BLaER1 treated with 17β-estradiol and CSF1 and Interleukin-3, amounts not matched to agents 10 nM and 100 nM (cell line): ENCODE measurements around the gene DLX2.
A peak's percentile ranks its signal among the peaks of the same experiment; 100 is the strongest.

Experiments
- H3K27ac ChIP-seq, 11 experiments: shearing (Covaris generic); formaldehyde crosslinking; 2 replicates each; pipeline ENCODE4 v1.8.1; 2022
- H3K27me3 ChIP-seq, 11 experiments: shearing (Covaris generic); formaldehyde crosslinking; 2 replicates each; pipeline ENCODE4 v1.8.1; 2022
- H3K36me3 ChIP-seq, 11 experiments: shearing (Covaris generic); formaldehyde crosslinking; 2 replicates each; pipeline ENCODE4 v1.8.1; 2022
- H3K4me1 ChIP-seq, 10 experiments: shearing (Covaris generic); formaldehyde crosslinking; 2 replicates each; pipeline ENCODE4 v1.8.1; 2022
- H3K4me2 ChIP-seq, 11 experiments: shearing (Covaris generic); formaldehyde crosslinking; 2 replicates each; pipeline ENCODE4 v1.8.1; 2022
- H3K4me3 ChIP-seq, 10 experiments: shearing (Covaris generic); formaldehyde crosslinking; 2 replicates each; pipeline ENCODE4 v1.8.1; 2022
- H3K9ac ChIP-seq, 11 experiments: shearing (Covaris generic); formaldehyde crosslinking; 2 replicates each; pipeline ENCODE4 v1.8.1; 2022
- H3K9me3 ChIP-seq, 11 experiments: shearing (Covaris generic); formaldehyde crosslinking; replicated peaks in 1 of 11; 2 replicates each; pipeline ENCODE4 v1.8.1; 2022
- H4K20me1 ChIP-seq, 11 experiments: shearing (Covaris generic); formaldehyde crosslinking; 2 replicates each; pipeline ENCODE4 v1.8.1; 2022
- Cebpa-rat ChIP-seq, 11 experiments: shearing (Covaris generic); IDR thresholded peaks; 2 replicates each; pipeline ENCODE4 v1.8.1; 2022

Gene DLX2

DNA sequence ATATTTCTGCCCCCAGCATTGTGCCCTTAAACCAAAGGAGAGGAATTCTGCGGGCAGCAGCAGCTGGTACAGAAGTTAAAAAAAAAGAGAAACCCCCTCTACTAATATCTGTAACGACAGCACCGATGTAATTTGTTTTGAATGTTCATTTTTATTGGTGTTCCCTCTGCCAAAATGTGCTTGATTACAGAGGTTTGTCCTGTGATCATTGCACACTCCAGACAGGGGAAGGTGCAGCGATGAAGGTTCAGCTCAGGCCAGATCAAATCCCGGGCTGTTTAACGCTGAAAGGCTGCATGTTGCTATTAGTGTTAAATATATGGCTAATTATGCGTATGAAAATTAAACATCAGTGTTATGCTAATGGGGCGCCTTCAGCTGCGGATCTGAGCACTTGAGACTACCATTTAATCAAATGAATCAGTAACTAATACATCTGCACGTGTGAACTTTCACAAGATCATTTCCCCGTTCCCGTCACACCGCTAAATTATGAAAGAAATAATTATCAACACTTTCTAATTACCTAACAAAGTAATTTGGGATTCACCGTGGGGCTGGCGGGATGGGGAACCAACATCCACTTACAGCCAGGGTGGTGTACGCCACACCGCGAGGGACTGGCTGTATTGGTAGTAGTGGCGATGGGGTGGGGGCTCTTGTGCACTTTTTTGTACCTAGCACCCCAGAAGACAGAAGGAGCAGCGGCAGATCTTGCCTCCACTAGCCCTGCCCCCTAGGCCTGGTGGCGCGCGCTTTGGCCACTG lies 18.9 kb downstream of the DLX2 start:
- H3K27me3 ChIP-seq = peaks cover 100% of the 10 kb centered on the region in 11 experiments
- no peaks in the 10 kb centered on the region for H3K36me3 ChIP-seq
- H3K4me3 ChIP-seq = peak overlapping the region in 8 of 10 experiments; percentile 55 to 73 (median 57); a peak in 15 of 20 replicates
- H3K9me3 ChIP-seq = peaks cover 9 to 52% (median 24%) of the 10 kb centered on the region in 11 experiments; a peak in 21 of 22 replicates
- no peak overlapping the region for H3K27ac ChIP-seq
- TF ChIP-seq Cebpa-rat (IDR thresholded peaks at IDR 0.05) = no peak
- H3K9ac ChIP-seq = no peak overlapping the region
- H3K4me1 ChIP-seq = peaks cover 12 to 45% (median 22%) of the 10 kb centered on the region in 10 experiments
- H4K20me1 ChIP-seq = peaks cover 0 to 99% (median 94%) of the 10 kb centered on the region in 11 experiments; a peak in 19 of 22 replicates
- H3K4me2 ChIP-seq = peak overlapping the region; percentile 83 to 100 (median 92)

- no peak overlapping the region for H3K9ac ChIP-seq
- no peak overlapping the region for H3K27ac ChIP-seq
- peak overlapping the region in 2 of 10 experiments; percentile 23 to 29; a peak in 2 of 20 replicates for H3K4me3 ChIP-seq
- peaks cover 100% of the 10 kb centered on the region in 11 experiments for H3K27me3 ChIP-seq
- H3K4me2 ChIP-seq = peak overlapping the region in 2 of 11 experiments; percentile 47 to 79; a peak in 4 of 22 replicates
- H3K4me1 ChIP-seq = peaks cover 12 to 45% (median 22%) of the 10 kb centered on the region in 10 experiments
- peaks cover 0 to 96% (median 92%) of the 10 kb centered on the region in 11 experiments; a peak in 19 of 22 replicates for H4K20me1 ChIP-seq
- peaks cover 7 to 47% (median 22%) of the 10 kb centered on the region in 11 experiments; a peak in 21 of 22 replicates for H3K9me3 ChIP-seq
- H3K36me3 ChIP-seq = no peaks in the 10 kb centered on the region
- no peak for TF ChIP-seq Cebpa-rat (IDR thresholded peaks at IDR 0.05)
Measured at GRCh38 chr2:172082944-172083627, 19.6 kb downstream of the DLX2 start.

DNA sequence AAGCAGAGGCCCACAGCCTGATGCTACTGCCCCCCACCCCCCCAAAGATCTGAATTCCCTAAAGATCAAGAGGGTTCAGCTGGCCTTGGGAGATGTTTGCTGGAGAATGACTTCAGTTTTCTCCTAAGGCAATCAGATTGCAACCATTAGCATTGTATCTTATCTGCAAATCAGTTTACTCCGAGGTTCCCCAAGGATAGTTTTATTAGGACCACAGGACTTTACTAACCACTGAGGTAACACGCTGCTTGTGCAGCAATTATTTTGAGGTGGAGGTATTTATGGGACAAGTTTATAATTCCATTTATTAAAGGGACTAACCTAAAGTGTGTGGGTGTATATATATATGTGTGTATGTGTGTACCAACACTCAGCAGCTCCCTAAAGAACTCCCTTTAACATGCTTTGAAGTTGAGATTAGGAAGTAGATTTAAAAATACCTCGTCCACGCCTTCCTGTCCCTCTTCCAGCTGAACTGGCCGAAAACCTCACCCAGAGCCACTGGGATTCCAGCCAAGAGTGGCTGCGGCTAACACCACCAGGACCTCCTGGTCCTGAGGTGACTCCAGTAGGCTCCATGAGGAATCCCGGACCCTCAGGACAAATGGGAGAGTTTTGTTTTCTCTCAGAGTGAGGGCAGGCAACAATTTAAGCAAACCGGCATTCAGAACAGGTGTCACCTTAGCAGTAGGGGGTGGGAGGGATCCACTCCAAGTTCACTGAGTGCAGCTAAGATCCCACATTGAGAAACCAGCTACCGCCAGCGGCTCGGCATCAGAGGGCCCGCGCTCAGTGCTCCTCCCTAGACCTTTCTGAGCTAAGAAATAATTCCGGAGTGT lies 20.4 kb downstream of the DLX2 start:
- Histone ChIP-seq H3K9me3 (peaks cover 4 to 39% (median 15%) of the 10 kb centered on the region in 11 experiments; a peak in 21 of 22 replicates), H3K4me1 (peaks cover 12 to 45% (median 22%) of the 10 kb centered on the region in 10 experiments), H3K9ac (no peak overlapping the region), H3K4me3 (no peak overlapping the region), H3K4me2 (peak overlapping the region in 2 of 11 experiments; percentile 47 to 79; a peak in 3 of 22 replicates), H3K27me3 (peaks cover 100% of the 10 kb centered on the region in 11 experiments), H3K36me3 (no peaks in the 10 kb centered on the region), H3K27ac (no peak overlapping the region), H4K20me1 (peaks cover 0 to 88% (median 84%) of the 10 kb centered on the region in 11 experiments; a peak in 19 of 22 replicates)
- no peak for TF ChIP-seq Cebpa-rat (IDR thresholded peaks at IDR 0.05)

GRCh38 chr2:172081221-172082022 lies 21.3 kb downstream of the DLX2 start:
- Histone ChIP-seq H3K27ac (no peak overlapping the region), H3K4me1 (peaks cover 12 to 43% (median 21%) of the 10 kb centered on the region in 10 experiments), H3K9me3 (peaks cover 0 to 30% (median 11%) of the 10 kb centered on the region in 11 experiments; a peak in 10 of 22 replicates), H3K27me3 (peaks cover 100% of the 10 kb centered on the region in 11 experiments), H4K20me1 (peaks cover 0 to 86% (median 75%) of the 10 kb centered on the region in 11 experiments; a peak in 19 of 22 replicates), H3K4me2 (no peak overlapping the region), H3K36me3 (no peaks in the 10 kb centered on the region), H3K4me3 (no peak overlapping the region), H3K9ac (no peak overlapping the region)
- no peak for TF ChIP-seq Cebpa-rat (IDR thresholded peaks at IDR 0.05)

GRCh38 chr2:172080641-172081220 lies 22.0 kb downstream of the DLX2 start:
- Histone ChIP-seq H3K27me3 (peaks cover 99 to 100% (median 100%) of the 10 kb centered on the region in 11 experiments), H3K9ac (no peak overlapping the region), H4K20me1 (peaks cover 0 to 80% (median 69%) of the 10 kb centered on the region in 11 experiments; a peak in 19 of 22 replicates), H3K4me2 (no peak overlapping the region), H3K4me3 (no peak overlapping the region), H3K36me3 (no peaks in the 10 kb centered on the region), H3K9me3 (peaks cover 0 to 24% (median 11%) of the 10 kb centered on the region in 11 experiments; a peak in 9 of 22 replicates), H3K4me1 (peaks cover 12 to 37% (median 19%) of the 10 kb centered on the region in 10 experiments), H3K27ac (no peak overlapping the region)
- TF ChIP-seq Cebpa-rat (IDR thresholded peaks at IDR 0.05) = no peak

DNA sequence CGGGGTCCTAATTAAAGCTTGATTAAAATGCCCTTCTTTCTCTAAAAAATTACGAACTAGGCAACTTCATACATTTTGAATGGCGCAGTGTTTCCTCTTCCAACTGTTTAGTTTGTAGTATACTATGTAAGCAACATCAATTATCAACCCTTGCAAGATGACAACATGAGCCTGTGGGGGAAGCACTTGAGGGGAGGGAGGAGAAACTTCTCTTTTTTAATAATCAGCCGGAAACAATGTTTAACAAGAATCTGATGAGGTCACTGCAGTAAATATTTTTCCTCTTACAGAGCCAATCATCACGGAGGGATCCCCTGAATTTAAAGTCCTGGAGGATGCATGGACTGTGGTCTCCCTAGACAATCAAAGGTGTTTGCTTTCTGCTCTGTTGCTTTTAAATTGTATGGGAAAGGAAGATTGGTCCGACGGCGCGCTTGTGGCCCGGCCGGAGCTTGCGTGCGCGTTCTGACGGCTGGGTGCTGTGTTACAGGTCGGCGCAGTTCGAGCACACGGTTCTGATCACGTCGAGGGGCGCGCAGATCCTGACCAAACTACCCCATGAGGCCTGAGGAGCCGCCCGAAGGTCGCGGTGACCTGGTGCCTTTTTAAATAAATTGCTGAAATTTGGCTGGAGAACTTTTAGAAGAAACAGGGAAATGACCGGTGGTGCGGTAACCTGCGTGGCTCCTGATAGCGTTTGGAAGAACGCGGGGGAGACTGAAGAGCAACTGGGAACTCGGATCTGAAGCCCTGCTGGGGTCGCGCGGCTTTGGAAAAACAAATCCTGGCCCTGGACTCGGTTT lies 22.7 kb downstream of the DLX2 start:
- no peak overlapping the region for H3K9ac ChIP-seq
- peaks cover 9 to 32% (median 13%) of the 10 kb centered on the region in 10 experiments for H3K4me1 ChIP-seq
- peaks cover 0 to 21% (median 11%) of the 10 kb centered on the region in 11 experiments; a peak in 9 of 22 replicates for H3K9me3 ChIP-seq
- H4K20me1 ChIP-seq = peaks cover 0 to 73% (median 62%) of the 10 kb centered on the region in 11 experiments; a peak in 19 of 22 replicates
- H3K27me3 ChIP-seq = peaks cover 99 to 100% (median 100%) of the 10 kb centered on the region in 11 experiments
- H3K4me3 ChIP-seq = peak overlapping the region in 1 of 10 experiments; percentile 25; a peak in 1 of 20 replicates
- H3K27ac ChIP-seq = no peak overlapping the region
- peak overlapping the region in 3 of 11 experiments; percentile 21 to 62 (median 36); a peak in 6 of 22 replicates for H3K4me2 ChIP-seq
- no peak for TF ChIP-seq Cebpa-rat (IDR thresholded peaks at IDR 0.05)
- no peaks in the 10 kb centered on the region for H3K36me3 ChIP-seq

- Histone ChIP-seq H3K4me2 (no peak overlapping the region), H3K27ac (no peak overlapping the region), H3K36me3 (no peaks in the 10 kb centered on the region), H3K4me1 (peaks cover 3 to 27% (median 7%) of the 10 kb centered on the region in 10 experiments; a peak in 19 of 20 replicates), H3K4me3 (no peak overlapping the region), H4K20me1 (peaks cover 0 to 66% (median 55%) of the 10 kb centered on the region in 11 experiments; a peak in 19 of 22 replicates), H3K27me3 (peaks cover 96 to 100% (median 100%) of the 10 kb centered on the region in 11 experiments), H3K9ac (no peak overlapping the region), H3K9me3 (peaks cover 0 to 21% (median 11%) of the 10 kb centered on the region in 11 experiments; a peak in 9 of 22 replicates)
- TF ChIP-seq Cebpa-rat (IDR thresholded peaks at IDR 0.05) = no peak
Measured at GRCh38 chr2:172079416-172079815, 23.3 kb downstream of the DLX2 start.
